Measurements from ENCODE around the gene PRKD3. TPM values are rescaled to one million over a fixed set of nuclear protein-coding genes. Genes with fewer than 3 reads are reported as not detected.

Gene PRKD3
- 10 to 100 TPM; 34.6 to 37.7 TPM for total RNA-seq
- polyA plus RNA-seq = 10 to 100 TPM; 20.4 to 22.5 TPM

GRCh38 chr2:37324786-37325624, at the start of gene PRKD3:
Gene PRKD3, minus strand, starts transcription at chr2:37324833. Its CDS starts 8,309 bp downstream, at chr2:37316524.
- Histone ChIP-seq H3K4me1 (ENCODE audit: insufficient read depth, low read length) (peaks cover 36% of the 10 kb centered on the region), H3K27me3 (ENCODE audit: insufficient read depth, low read length) (no peaks in the 10 kb centered on the region), H3K9me3 (ENCODE audit: control insufficient read depth in 1 of 2, low read length in 2 of 2) (no peaks in the 10 kb centered on the region), H3K36me3 (ENCODE audit: insufficient read depth, low read length) (no peaks in the 10 kb centered on the region), H3K27ac (ENCODE audit: low read depth, low read length) (peak within 1 kb of the TSS; percentile 39), H3K4me3 (ENCODE audit: low read length in 2 of 2) (peak within 1 kb of the TSS; percentile 72 to 85)
- Mint-ChIP-seq H3K36me3 (peaks cover 0 to 9% of the 10 kb centered on the region in 2 donors), H3K9me3 (no peaks in the 10 kb centered on the region), H3K4me1 (peaks cover 19 to 44% (median 27%) of the 10 kb centered on the region in 4 donors), H3K27ac (peak within 1 kb of the TSS; percentile 93 to 98 (median 98)), H3K27me3 (peaks cover 6 to 8% of the 10 kb centered on the region in 2 donors), H3K4me3 (peak within 1 kb of the TSS; percentile 97 to 99 (median 98))
- CTCF ChIA-PET (ENCODE audit: partially characterized antibody) = no interaction called here
- intact Hi-C loops (cut with micrococcal nuclease) = loop anchor here (1.0 to 10.0 kb wide), 3 partner anchors 19 to 1050 kb away; partner anchors contain the start of genes ATL2 and QPCT
- peak; percentile 70 to 74 (median 73) for DNase-seq
- POLR2A ChIA-PET (ENCODE audit: partially characterized antibody) = interaction anchor here (0.8 to 4.0 kb wide), 7 partner anchors 11 to 1426 kb away, joined by 3 to 15 read pairs (median 4); partner anchors contain the start of genes CEBPZ, NDUFAF7 and SRSF7

GRCh38 chr2:37372000-37372399, 47.4 kb upstream of the PRKD3 start:
- peaks cover 32% of the 10 kb centered on the region for H3K4me1 ChIP-seq (ENCODE audit: insufficient read depth, low read length)
- POLR2A ChIA-PET (ENCODE audit: partially characterized antibody) = no interaction called here
- intact Hi-C loops (cut with micrococcal nuclease) = no loop called here
- no peak overlapping the region for H3K27ac Mint-ChIP-seq
- H3K4me3 ChIP-seq (ENCODE audit: low read length in 2 of 2) = no peak overlapping the region
- no peaks in the 10 kb centered on the region for H3K36me3 ChIP-seq (ENCODE audit: insufficient read depth, low read length)
- H3K27me3 Mint-ChIP-seq = peaks cover 29 to 33% of the 10 kb centered on the region in 2 donors
- CTCF ChIA-PET (ENCODE audit: partially characterized antibody) = no interaction called here
- no peaks in the 10 kb centered on the region for H3K9me3 Mint-ChIP-seq
- peaks cover 20% of the 10 kb centered on the region for H3K27me3 ChIP-seq (ENCODE audit: insufficient read depth, low read length)
- no peak for DNase-seq
- no peak overlapping the region for H3K27ac ChIP-seq (ENCODE audit: low read depth, low read length)
- H3K4me3 Mint-ChIP-seq = no peak overlapping the region
- H3K9me3 ChIP-seq (ENCODE audit: control insufficient read depth in 1 of 2, low read length in 2 of 2) = no peaks in the 10 kb centered on the region
- H3K36me3 Mint-ChIP-seq = no peaks in the 10 kb centered on the region
- H3K4me1 Mint-ChIP-seq = peaks cover 14 to 21% (median 18%) of the 10 kb centered on the region in 4 donors

GRCh38 chr2:37370666-37371065, 46.0 kb upstream of the PRKD3 start:
- peaks cover 19 to 28% of the 10 kb centered on the region in 2 donors for H3K27me3 Mint-ChIP-seq
- Histone ChIP-seq H3K27me3 (ENCODE audit: insufficient read depth, low read length) (peaks cover 11% of the 10 kb centered on the region), H3K4me1 (ENCODE audit: insufficient read depth, low read length) (peaks cover 32% of the 10 kb centered on the region), H3K27ac (ENCODE audit: low read depth, low read length) (no peak overlapping the region), H3K36me3 (ENCODE audit: insufficient read depth, low read length) (no peaks in the 10 kb centered on the region), H3K9me3 (ENCODE audit: control insufficient read depth in 1 of 2, low read length in 2 of 2) (no peaks in the 10 kb centered on the region), H3K4me3 (ENCODE audit: low read length in 2 of 2) (no peak overlapping the region)
- CTCF ChIA-PET (ENCODE audit: partially characterized antibody) = no interaction called here
- H3K4me1 Mint-ChIP-seq = peaks cover under 1 to 16% (median 9%) of the 10 kb centered on the region in 4 donors
- no peak for DNase-seq
- no peaks in the 10 kb centered on the region for H3K9me3 Mint-ChIP-seq
- H3K36me3 Mint-ChIP-seq = no peaks in the 10 kb centered on the region
- no peak overlapping the region for H3K27ac Mint-ChIP-seq
- POLR2A ChIA-PET (ENCODE audit: partially characterized antibody) = no interaction called here
- intact Hi-C loops (cut with micrococcal nuclease) = no loop called here
- no peak overlapping the region for H3K4me3 Mint-ChIP-seq

GRCh38 chr2:37367984-37368383, 43.4 kb upstream of the PRKD3 start:
- Histone ChIP-seq H3K9me3 (ENCODE audit: control insufficient read depth in 1 of 2, low read length in 2 of 2) (no peaks in the 10 kb centered on the region), H3K36me3 (ENCODE audit: insufficient read depth, low read length) (no peaks in the 10 kb centered on the region), H3K4me3 (ENCODE audit: low read length in 2 of 2) (no peak overlapping the region), H3K27ac (ENCODE audit: low read depth, low read length) (no peak overlapping the region), H3K4me1 (ENCODE audit: insufficient read depth, low read length) (peaks cover 33% of the 10 kb centered on the region), H3K27me3 (ENCODE audit: insufficient read depth, low read length) (no peaks in the 10 kb centered on the region)
- Mint-ChIP-seq H3K27ac (peak overlapping the region in 1 of 7 donors; percentile 65), H3K4me3 (peak overlapping the region in 5 of 8 donors; percentile 7 to 62 (median 35)), H3K36me3 (no peaks in the 10 kb centered on the region), H3K9me3 (no peaks in the 10 kb centered on the region), H3K4me1 (peaks cover 0 to 16% (median 8%) of the 10 kb centered on the region in 4 donors), H3K27me3 (peaks cover 12 to 19% of the 10 kb centered on the region in 2 donors)
- CTCF ChIA-PET (ENCODE audit: partially characterized antibody) = interaction anchor here (1.1 to 2.0 kb wide), 3 partner anchors 10 to 199 kb away, joined by 3 to 6 read pairs (median 5); no protein-coding TSS in a partner anchor
- DNase-seq = peak; percentile 33 to 45 (median 35)
- POLR2A ChIA-PET (ENCODE audit: partially characterized antibody) = interaction anchor here (0.8 to 1.9 kb wide), 3 partner anchors 23 to 45 kb away, joined by 3 to 6 read pairs (median 3); partner anchors contain the start of gene PRKD3
- intact Hi-C loops (cut with micrococcal nuclease) = no loop called here

- Mint-ChIP-seq H3K27me3 (peaks cover 12 to 18% of the 10 kb centered on the region in 2 donors), H3K4me1 (peaks cover 0 to 16% (median 8%) of the 10 kb centered on the region in 4 donors), H3K9me3 (no peaks in the 10 kb centered on the region), H3K4me3 (peak overlapping the region in 4 of 8 donors; percentile 52 to 70 (median 64)), H3K27ac (no peak overlapping the region), H3K36me3 (no peaks in the 10 kb centered on the region)
- Histone ChIP-seq H3K4me3 (ENCODE audit: low read length in 2 of 2) (no peak overlapping the region), H3K27me3 (ENCODE audit: insufficient read depth, low read length) (no peaks in the 10 kb centered on the region), H3K4me1 (ENCODE audit: insufficient read depth, low read length) (peaks cover 33% of the 10 kb centered on the region), H3K36me3 (ENCODE audit: insufficient read depth, low read length) (no peaks in the 10 kb centered on the region), H3K27ac (ENCODE audit: low read depth, low read length) (no peak overlapping the region), H3K9me3 (ENCODE audit: control insufficient read depth in 1 of 2, low read length in 2 of 2) (no peaks in the 10 kb centered on the region)
- ChIA-PET POLR2A (ENCODE audit: partially characterized antibody) (interaction anchor here (0.8 to 1.9 kb wide), 3 partner anchors 24 to 44 kb away, joined by 3 to 6 read pairs (median 3); partner anchors contain the start of gene PRKD3), CTCF (ENCODE audit: partially characterized antibody) (interaction anchor here (1.1 to 1.8 kb wide), 4 partner anchors 10 to 510 kb away, joined by 3 to 5 read pairs (median 4); no protein-coding TSS in a partner anchor)
- intact Hi-C loops (cut with micrococcal nuclease) = no loop called here
- no peak for DNase-seq
Observed at GRCh38 chr2:37367310-37367709, 42.7 kb upstream of the PRKD3 start.

- H3K4me3 Mint-ChIP-seq = peak overlapping the region in 6 of 8 donors; percentile 18 to 70 (median 54)
Observed at GRCh38 chr2:37366773-37367172, 42.1 kb upstream of the PRKD3 start.

GRCh38 chr2:37365669-37366068, 41.0 kb upstream of the PRKD3 start:
- Mint-ChIP-seq H3K4me3 (no peak overlapping the region), H3K36me3 (no peaks in the 10 kb centered on the region)
- CTCF ChIA-PET (ENCODE audit: partially characterized antibody) = interaction anchor here (1.7 kb wide), 1 partner anchor 512 kb away, joined by 4 read pairs; no protein-coding TSS in a partner anchor

More at GRCh38 chr2:37366773-37367172, 42.1 kb upstream of the PRKD3 start:
- intact Hi-C loops (cut with micrococcal nuclease) = no loop called here
- no peak for DNase-seq
- H3K36me3 ChIP-seq (ENCODE audit: insufficient read depth, low read length) = no peaks in the 10 kb centered on the region
- H3K27ac Mint-ChIP-seq = no peak overlapping the region
- H3K27me3 ChIP-seq (ENCODE audit: insufficient read depth, low read length) = no peaks in the 10 kb centered on the region
- no peaks in the 10 kb centered on the region for H3K36me3 Mint-ChIP-seq
- ChIA-PET CTCF (ENCODE audit: partially characterized antibody) (interaction anchor here (1.1 to 1.7 kb wide), 3 partner anchors 29 to 511 kb away, joined by 3 to 5 read pairs (median 4); no protein-coding TSS in a partner anchor), POLR2A (ENCODE audit: partially characterized antibody) (interaction anchor here (1.9 kb wide), 1 partner anchor 24 kb away, joined by 6 read pairs; no protein-coding TSS in a partner anchor)
- no peaks in the 10 kb centered on the region for H3K9me3 ChIP-seq (ENCODE audit: control insufficient read depth in 1 of 2, low read length in 2 of 2)
- H3K4me1 ChIP-seq (ENCODE audit: insufficient read depth, low read length) = peaks cover 33% of the 10 kb centered on the region
- no peak overlapping the region for H3K27ac ChIP-seq (ENCODE audit: low read depth, low read length)
- H3K27me3 Mint-ChIP-seq = peaks cover 10 to 16% of the 10 kb centered on the region in 2 donors
- peaks cover 0 to 16% (median 8%) of the 10 kb centered on the region in 4 donors for H3K4me1 Mint-ChIP-seq
- no peak overlapping the region for H3K4me3 ChIP-seq (ENCODE audit: low read length in 2 of 2)
- no peaks in the 10 kb centered on the region for H3K9me3 Mint-ChIP-seq

More at GRCh38 chr2:37365669-37366068, 41.0 kb upstream of the PRKD3 start:
- H3K27ac ChIP-seq (ENCODE audit: low read depth, low read length) = no peak overlapping the region
- no peak for DNase-seq
- H3K4me1 ChIP-seq (ENCODE audit: insufficient read depth, low read length) = peaks cover 33% of the 10 kb centered on the region
- H3K27ac Mint-ChIP-seq = no peak overlapping the region
- peaks cover 11 to 19% of the 10 kb centered on the region in 2 donors for H3K27me3 Mint-ChIP-seq
- H3K9me3 Mint-ChIP-seq = no peaks in the 10 kb centered on the region
- H3K4me1 Mint-ChIP-seq = peaks cover 0 to 16% (median 8%) of the 10 kb centered on the region in 4 donors
- no peaks in the 10 kb centered on the region for H3K36me3 ChIP-seq (ENCODE audit: insufficient read depth, low read length)
- intact Hi-C loops (cut with micrococcal nuclease) = no loop called here
- POLR2A ChIA-PET (ENCODE audit: partially characterized antibody) = no interaction called here
- H3K9me3 ChIP-seq (ENCODE audit: control insufficient read depth in 1 of 2, low read length in 2 of 2) = no peaks in the 10 kb centered on the region
- no peak overlapping the region for H3K4me3 ChIP-seq (ENCODE audit: low read length in 2 of 2)
- H3K27me3 ChIP-seq (ENCODE audit: insufficient read depth, low read length) = no peaks in the 10 kb centered on the region
